Sigmoid colon (tissue), 7 donors: Measurements from ENCODE around the gene HRH2. TPM values are rescaled to one million over a fixed set of nuclear protein-coding genes. Genes with fewer than 3 reads are reported as not detected.

Experiments used
- DNase-seq: peaks from one replicate; pipeline ENCODE4 v3.0.0-alpha.2; 2019
- H3K27ac ChIP-seq, 4 donors: fragments of 200-600 bp; sonication (generic); one replicate each; pipeline ENCODE4 v1.5.1; 2016 to 2019; ENCODE audit warnings: mild to moderate bottlenecking in 1 of 4
- H3K27me3 ChIP-seq, 3 donors: fragments of 200-600 bp; sonication (generic); one replicate each; pipeline ENCODE4 v1.5.1; 2019; ENCODE audit warnings: mild to moderate bottlenecking in 1 of 3
- H3K36me3 ChIP-seq, 4 donors: fragments of 200-600 bp; sonication (generic); one replicate each; pipeline ENCODE4 v1.5.1; 2016 to 2019
- H3K4me1 ChIP-seq, 4 donors: fragments of 200-600 bp; sonication (generic); one replicate each; pipeline ENCODE4 v1.5.1; 2017 to 2019
- H3K4me3 ChIP-seq, 4 donors: fragments of 200-600 bp; sonication (generic); one replicate each; pipeline ENCODE4 v1.5.1; 2017 to 2019; ENCODE audit warnings: mild to moderate bottlenecking in 2 of 4, moderate library complexity in 1 of 4
- H3K9me3 ChIP-seq, 4 donors: fragments of 200-600 bp in 3 of 4; sonication (generic) in 3 of 4; one replicate each; pipeline versions ENCODE4 v1.5.1 to v1.6.1; 2013 to 2019
- EP300 ChIP-seq, 4 donors: sonication (generic); formaldehyde crosslinking; IDR thresholded peaks; one replicate each; pipeline ENCODE4 v1.6.1; 2017; ENCODE audit warnings: antibody characterized with exemption in 4 of 4
- POLR2A ChIP-seq, 2 donors: fragments of 450-650 bp; IDR thresholded peaks; one replicate each; pipeline ENCODE4 v1.6.1; 2016; ENCODE audit warnings: antibody characterized with exemption in 2 of 2, mild to moderate bottlenecking in 2 of 2, moderate library complexity in 2 of 2
- POLR2AphosphoS5 ChIP-seq, 4 donors: sonication (generic); formaldehyde crosslinking; IDR thresholded peaks; one replicate each; pipeline ENCODE4 v1.6.1; 2017; ENCODE audit warnings: antibody characterized with exemption in 4 of 4
- WGBS, 2 donors: extraction: QIAGEN DNeasy Blood & Tissue Kit; methylation state at CpG; one replicate each; pipeline ENCODE4 v1.1.7; 2013; 5-methylcytosine and 5-hydroxymethylcytosine counted together
- intact Hi-C: fragments of 100-400 bp; cut with DNase I; formaldehyde crosslinking; loops from one replicate; pipeline ENCODE4 v1.15.1; 2023
- polyA plus RNA-seq, 3 donors: library from polyadenylated mRNA; stranded (reverse); fragments of 200-250 nt; gene quantifications; one replicate each; pipeline ENCODE4 v1.2.3, GENCODE V29; 2013
- total RNA-seq, 4 donors: library from RNA; depleted of rRNA; stranded (reverse); fragments of >200 nt; gene quantifications; one replicate each; pipeline ENCODE4 v1.1.0, GENCODE V29; 2016
- TF ChIP-seq, protein P1 (sequence below), 4 experiments: fragments of 450-650 bp in 3 of 4; fragments of 200-600 bp in 1 of 4; IDR thresholded peaks; one replicate each; pipeline ENCODE4 v1.5.1; 2016 to 2019; ENCODE audit warnings: antibody characterized with exemption in 4 of 4, mild to moderate bottlenecking in 3 of 4, moderate library complexity in 2 of 4
- donor health status: healthy with polysubstance abuse.
- donor health status: Bipolar disorder and iron deficiency.
- donor health status: healthy.

Gene HRH2
- total and polyA plus RNA-seq, 7 donors, result under 0.01 to 3.8 (median 1.5) TPM

DNA sequence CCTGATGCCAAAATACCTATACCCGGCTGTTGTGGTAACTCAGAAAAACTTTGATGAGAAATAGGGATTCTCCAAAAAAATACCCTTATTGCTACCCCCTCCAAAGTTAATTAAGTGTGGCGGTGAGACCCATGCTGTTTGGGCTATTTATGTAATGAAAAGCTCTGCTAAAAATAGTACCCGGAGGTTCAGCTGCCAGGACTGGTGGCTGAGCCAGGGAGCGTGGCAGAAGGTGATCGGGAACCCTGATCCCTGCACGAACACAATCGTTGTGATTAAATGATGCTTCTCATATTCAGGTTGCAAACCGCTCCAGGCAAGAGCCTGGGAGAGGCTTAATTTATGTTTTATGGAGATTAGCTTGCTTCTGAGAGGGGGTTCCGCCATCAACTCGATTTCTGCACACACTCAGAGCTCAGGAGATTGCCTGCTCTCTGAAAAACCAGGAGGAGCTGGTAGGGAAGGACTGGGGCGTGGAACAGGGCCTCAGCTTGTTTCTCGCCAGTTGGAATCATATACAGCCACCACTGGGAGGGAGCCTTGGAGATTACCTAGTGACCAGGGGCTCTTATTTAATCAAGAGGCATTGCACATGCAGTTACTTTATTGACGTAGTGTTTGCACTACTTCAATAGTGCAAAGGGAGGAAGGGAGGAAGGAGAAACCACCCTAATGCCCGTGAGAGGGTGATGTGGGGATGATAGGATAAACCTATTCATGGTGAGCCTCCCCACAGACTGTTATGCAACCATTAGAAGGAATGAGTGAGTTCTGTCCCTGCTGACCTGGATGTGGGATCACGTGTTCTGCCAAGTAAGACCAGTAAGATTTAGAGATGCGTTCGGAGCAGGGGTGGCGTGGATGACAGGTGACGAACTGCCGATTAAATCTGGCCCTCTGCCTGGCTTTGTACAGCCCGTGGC is 23.4 kb downstream of the HRH2 start:
- Histone ChIP-seq H3K4me3 (no peak overlapping the region), H3K27me3 (peaks cover 0 to 11% (median 0%) of the 10 kb centered on the region in 3 donors), H3K27ac (no peak overlapping the region), H3K4me1 (no peaks in the 10 kb centered on the region), H3K36me3 (no peaks in the 10 kb centered on the region), H3K9me3 (no peaks in the 10 kb centered on the region)
- 64 to 78% methylated on average over 21 of the region's 21 CpGs for WGBS, 2 donors
- intact Hi-C loops, result no loop called here
- TF ChIP-seq POLR2A (IDR thresholded peaks at IDR 0.05) (no peak), POLR2AphosphoS5 (IDR thresholded peaks at IDR 0.05) (no peak), EP300 (IDR thresholded peaks at IDR 0.05) (no peak)
- TF ChIP-seq, protein P1, sequence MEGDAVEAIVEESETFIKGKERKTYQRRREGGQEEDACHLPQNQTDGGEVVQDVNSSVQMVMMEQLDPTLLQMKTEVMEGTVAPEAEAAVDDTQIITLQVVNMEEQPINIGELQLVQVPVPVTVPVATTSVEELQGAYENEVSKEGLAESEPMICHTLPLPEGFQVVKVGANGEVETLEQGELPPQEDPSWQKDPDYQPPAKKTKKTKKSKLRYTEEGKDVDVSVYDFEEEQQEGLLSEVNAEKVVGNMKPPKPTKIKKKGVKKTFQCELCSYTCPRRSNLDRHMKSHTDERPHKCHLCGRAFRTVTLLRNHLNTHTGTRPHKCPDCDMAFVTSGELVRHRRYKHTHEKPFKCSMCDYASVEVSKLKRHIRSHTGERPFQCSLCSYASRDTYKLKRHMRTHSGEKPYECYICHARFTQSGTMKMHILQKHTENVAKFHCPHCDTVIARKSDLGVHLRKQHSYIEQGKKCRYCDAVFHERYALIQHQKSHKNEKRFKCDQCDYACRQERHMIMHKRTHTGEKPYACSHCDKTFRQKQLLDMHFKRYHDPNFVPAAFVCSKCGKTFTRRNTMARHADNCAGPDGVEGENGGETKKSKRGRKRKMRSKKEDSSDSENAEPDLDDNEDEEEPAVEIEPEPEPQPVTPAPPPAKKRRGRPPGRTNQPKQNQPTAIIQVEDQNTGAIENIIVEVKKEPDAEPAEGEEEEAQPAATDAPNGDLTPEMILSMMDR (IDR thresholded peaks at IDR 0.05), result no peak
- DNase-seq, result no peak

DNA sequence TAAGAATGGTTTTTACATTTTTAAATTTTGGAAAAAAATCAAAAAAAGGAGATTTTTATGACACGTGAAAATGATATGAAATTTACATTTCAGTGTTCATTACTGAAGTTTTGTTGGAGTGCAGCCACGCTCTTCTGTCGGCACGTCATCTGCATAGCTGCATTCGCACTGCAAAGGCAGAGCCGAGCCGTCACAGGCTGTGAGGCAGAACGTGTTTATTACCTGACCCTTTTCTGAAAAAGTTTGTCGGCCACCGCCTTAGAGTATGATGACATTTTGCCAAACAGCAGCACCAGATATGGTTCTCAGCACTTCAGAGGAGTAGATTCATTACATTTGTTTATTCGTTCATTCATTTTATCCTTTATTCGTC is 24.1 kb downstream of the HRH2 start:
- H3K4me1 ChIP-seq, result no peaks in the 10 kb centered on the region
- no peak overlapping the region for H3K27ac ChIP-seq
- no peaks in the 10 kb centered on the region for H3K36me3 ChIP-seq
- intact Hi-C loops, result no loop called here
- peaks cover 0 to 11% (median 0%) of the 10 kb centered on the region in 3 donors for H3K27me3 ChIP-seq
- DNase-seq, result no peak
- no peak for TF ChIP-seq POLR2A (IDR thresholded peaks at IDR 0.05)
- TF ChIP-seq POLR2AphosphoS5 (IDR thresholded peaks at IDR 0.05), result no peak
- TF ChIP-seq, protein P1 (IDR thresholded peaks at IDR 0.05), result no peak
- TF ChIP-seq EP300 (IDR thresholded peaks at IDR 0.05), result no peak
- WGBS, 2 donors, result 77% methylated on average over 12 of the region's 12 CpGs
- no peak overlapping the region for H3K4me3 ChIP-seq
- no peaks in the 10 kb centered on the region for H3K9me3 ChIP-seq

DNA sequence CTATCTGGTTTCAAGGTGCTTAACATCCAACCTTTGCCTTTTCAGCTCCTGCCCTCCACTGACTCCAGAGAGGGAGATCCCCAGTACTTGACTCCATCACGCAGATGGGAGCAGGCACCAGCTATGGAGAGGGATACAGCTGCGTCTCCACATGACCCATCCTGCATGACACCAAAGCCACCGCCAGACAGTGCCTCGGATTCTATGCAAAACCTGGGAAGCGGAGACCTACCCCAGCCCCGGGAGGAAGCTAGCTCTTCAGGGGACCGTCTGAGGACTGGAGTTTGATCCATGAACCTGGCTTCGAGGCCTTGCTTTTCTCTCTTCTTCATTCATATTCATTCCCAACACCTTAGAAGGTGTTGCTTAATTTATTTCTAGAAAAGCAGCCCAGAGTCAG is 24.8 kb downstream of the HRH2 start:
- H3K36me3 ChIP-seq, result no peaks in the 10 kb centered on the region
- WGBS, 2 donors, result 90% methylated on average over 8 of the region's 8 CpGs
- H3K4me3 ChIP-seq, result no peak overlapping the region
- no peaks in the 10 kb centered on the region for H3K9me3 ChIP-seq
- H3K27me3 ChIP-seq, result peaks cover 0 to 11% (median 0%) of the 10 kb centered on the region in 3 donors
- peak; percentile 21 for DNase-seq
- TF ChIP-seq POLR2AphosphoS5 (IDR thresholded peaks at IDR 0.05), result no peak
- TF ChIP-seq POLR2A (IDR thresholded peaks at IDR 0.05), result no peak
- TF ChIP-seq, protein P1 (IDR thresholded peaks at IDR 0.05), result no peak
- TF ChIP-seq EP300 (IDR thresholded peaks at IDR 0.05), result no peak
- no peak overlapping the region for H3K27ac ChIP-seq
- no peaks in the 10 kb centered on the region for H3K4me1 ChIP-seq
- intact Hi-C loops, result no loop called here

DNA sequence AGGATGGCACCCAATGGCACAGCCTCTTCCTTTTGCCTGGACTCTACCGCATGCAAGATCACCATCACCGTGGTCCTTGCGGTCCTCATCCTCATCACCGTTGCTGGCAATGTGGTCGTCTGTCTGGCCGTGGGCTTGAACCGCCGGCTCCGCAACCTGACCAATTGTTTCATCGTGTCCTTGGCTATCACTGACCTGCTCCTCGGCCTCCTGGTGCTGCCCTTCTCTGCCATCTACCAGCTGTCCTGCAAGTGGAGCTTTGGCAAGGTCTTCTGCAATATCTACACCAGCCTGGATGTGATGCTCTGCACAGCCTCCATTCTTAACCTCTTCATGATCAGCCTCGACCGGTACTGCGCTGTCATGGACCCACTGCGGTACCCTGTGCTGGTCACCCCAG is 25.4 kb downstream of the HRH2 start:
- WGBS, 2 donors, result 95% methylated on average over 15 of the region's 15 CpGs
- Histone ChIP-seq H3K9me3 (no peaks in the 10 kb centered on the region), H3K4me3 (no peak overlapping the region), H3K27me3 (peaks cover 0 to 11% (median 0%) of the 10 kb centered on the region in 3 donors), H3K27ac (no peak overlapping the region), H3K36me3 (no peaks in the 10 kb centered on the region), H3K4me1 (no peaks in the 10 kb centered on the region)
- DNase-seq, result peak; percentile 18
- intact Hi-C loops, result no loop called here
- TF ChIP-seq, protein P1 (IDR thresholded peaks at IDR 0.05), result no peak
- TF ChIP-seq POLR2AphosphoS5 (IDR thresholded peaks at IDR 0.05), result no peak
- TF ChIP-seq EP300 (IDR thresholded peaks at IDR 0.05), result no peak
- no peak for TF ChIP-seq POLR2A (IDR thresholded peaks at IDR 0.05)
